A549 (cell line): ENCODE data around the gene SLC38A4.
"Not testable (repeated sequence)": the region's sequence is repeated elsewhere in the genome, so short reads cannot be mapped to it uniquely, and the experiment has no call there.

Source experiments
- TF ChIP-seq, protein P1 (sequence below): fragments of 200-600 bp; sonication (generic); IDR thresholded peaks from 2 replicates; pipeline ENCODE4 v1.6.1; 2016; ENCODE audit warnings: antibody characterized with exemption, mild to moderate bottlenecking, moderate library complexity
- TF ChIP-seq, protein P2 (sequence below): fragments of >200 bp; sonication (Bioruptor Twin); formaldehyde crosslinking; IDR thresholded peaks from 3 replicates; pipeline ENCODE4 v1.5.1; 2016

DNA sequence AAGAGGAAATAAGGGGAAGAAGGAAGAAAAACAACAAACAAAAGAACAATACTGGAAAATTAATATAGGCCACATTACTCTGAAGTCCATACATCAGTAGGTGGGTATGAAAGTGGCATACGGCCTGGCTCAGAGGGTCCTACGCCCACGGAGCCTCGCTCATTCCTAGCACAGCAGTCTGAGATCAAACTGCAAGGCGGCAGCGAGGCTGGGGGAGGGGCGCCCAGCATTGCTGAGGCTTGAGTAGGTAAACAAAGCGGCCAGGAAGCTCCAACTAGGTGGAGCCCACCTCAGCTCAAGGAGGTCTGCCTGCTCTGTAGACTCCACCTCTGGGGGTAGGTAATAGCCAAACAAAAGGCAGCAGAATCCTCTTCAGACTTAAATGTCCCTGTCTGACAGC, 23.0 kb upstream of the SLC38A4 start:
- TF ChIP-seq, protein P1, sequence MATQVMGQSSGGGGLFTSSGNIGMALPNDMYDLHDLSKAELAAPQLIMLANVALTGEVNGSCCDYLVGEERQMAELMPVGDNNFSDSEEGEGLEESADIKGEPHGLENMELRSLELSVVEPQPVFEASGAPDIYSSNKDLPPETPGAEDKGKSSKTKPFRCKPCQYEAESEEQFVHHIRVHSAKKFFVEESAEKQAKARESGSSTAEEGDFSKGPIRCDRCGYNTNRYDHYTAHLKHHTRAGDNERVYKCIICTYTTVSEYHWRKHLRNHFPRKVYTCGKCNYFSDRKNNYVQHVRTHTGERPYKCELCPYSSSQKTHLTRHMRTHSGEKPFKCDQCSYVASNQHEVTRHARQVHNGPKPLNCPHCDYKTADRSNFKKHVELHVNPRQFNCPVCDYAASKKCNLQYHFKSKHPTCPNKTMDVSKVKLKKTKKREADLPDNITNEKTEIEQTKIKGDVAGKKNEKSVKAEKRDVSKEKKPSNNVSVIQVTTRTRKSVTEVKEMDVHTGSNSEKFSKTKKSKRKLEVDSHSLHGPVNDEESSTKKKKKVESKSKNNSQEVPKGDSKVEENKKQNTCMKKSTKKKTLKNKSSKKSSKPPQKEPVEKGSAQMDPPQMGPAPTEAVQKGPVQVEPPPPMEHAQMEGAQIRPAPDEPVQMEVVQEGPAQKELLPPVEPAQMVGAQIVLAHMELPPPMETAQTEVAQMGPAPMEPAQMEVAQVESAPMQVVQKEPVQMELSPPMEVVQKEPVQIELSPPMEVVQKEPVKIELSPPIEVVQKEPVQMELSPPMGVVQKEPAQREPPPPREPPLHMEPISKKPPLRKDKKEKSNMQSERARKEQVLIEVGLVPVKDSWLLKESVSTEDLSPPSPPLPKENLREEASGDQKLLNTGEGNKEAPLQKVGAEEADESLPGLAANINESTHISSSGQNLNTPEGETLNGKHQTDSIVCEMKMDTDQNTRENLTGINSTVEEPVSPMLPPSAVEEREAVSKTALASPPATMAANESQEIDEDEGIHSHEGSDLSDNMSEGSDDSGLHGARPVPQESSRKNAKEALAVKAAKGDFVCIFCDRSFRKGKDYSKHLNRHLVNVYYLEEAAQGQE = not testable (repeated sequence)
- TF ChIP-seq, protein P2, sequence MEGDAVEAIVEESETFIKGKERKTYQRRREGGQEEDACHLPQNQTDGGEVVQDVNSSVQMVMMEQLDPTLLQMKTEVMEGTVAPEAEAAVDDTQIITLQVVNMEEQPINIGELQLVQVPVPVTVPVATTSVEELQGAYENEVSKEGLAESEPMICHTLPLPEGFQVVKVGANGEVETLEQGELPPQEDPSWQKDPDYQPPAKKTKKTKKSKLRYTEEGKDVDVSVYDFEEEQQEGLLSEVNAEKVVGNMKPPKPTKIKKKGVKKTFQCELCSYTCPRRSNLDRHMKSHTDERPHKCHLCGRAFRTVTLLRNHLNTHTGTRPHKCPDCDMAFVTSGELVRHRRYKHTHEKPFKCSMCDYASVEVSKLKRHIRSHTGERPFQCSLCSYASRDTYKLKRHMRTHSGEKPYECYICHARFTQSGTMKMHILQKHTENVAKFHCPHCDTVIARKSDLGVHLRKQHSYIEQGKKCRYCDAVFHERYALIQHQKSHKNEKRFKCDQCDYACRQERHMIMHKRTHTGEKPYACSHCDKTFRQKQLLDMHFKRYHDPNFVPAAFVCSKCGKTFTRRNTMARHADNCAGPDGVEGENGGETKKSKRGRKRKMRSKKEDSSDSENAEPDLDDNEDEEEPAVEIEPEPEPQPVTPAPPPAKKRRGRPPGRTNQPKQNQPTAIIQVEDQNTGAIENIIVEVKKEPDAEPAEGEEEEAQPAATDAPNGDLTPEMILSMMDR = not testable (repeated sequence)
